PFSK-1 (cell line): ENCODE measurements around the gene DTWD1.

Experiments used
- POLR2AphosphoS5 ChIP-seq: IDR thresholded peaks from 2 replicates; pipeline ENCODE4 v1.6.1; 2012; ENCODE audit warnings: low read depth, mild to moderate bottlenecking, control low read depth, low read length, moderate library complexity
- TAF1 ChIP-seq: IDR thresholded peaks from 2 replicates; pipeline ENCODE4 v1.6.1; 2012; ENCODE audit warnings: low read length, control low read depth, borderline replicate concordance; ENCODE audit not compliant: insufficient read depth
- TF ChIP-seq, protein P1 (sequence below), 2 experiments: IDR thresholded peaks; 2 replicates each; pipeline versions ENCODE4 v1.6.1 to v1.8.0; 2011 to 2012; ENCODE audit warnings: low read depth in 2 of 2, low read length in 2 of 2, control low read depth in 1 of 2, inconsistent platforms in 1 of 2, mild to moderate bottlenecking in 1 of 2, moderate library complexity in 1 of 2; ENCODE audit not compliant: insufficient read depth in 1 of 2

DNA sequence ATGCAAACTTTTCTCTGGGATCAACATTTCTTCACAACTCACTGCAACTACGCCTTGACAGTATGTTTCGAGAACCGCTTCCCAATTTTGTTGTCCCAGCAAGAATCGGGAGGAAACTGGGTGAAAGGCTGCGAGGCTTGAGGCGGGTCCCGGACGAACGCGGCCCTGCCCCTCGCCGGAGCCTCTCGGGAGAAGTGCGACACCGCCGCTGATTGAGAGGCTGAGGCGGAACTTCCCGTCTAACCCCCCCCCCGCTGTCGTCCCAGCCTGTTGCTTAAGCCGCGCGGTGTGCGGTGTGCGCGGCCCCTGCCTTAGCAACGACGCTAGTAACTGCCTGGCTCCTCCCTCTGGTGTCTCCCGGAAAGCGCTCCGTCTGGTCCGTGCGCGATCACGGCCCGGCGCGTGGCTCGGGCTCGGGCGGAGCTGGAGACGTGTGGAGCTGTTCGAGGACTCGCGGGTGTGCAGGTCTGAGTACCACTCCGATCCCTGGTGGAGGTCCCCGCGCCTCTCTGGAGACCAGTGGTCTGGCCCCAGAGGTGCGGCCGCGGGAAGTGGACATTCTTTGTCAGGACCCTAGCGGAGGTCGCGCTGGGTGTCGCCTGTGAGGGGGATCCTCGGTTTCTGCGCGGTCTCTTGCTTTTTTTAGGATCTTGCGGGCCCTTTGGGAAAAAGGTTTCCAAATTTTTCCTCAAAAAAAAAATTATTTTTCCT lies at the start of gene DTWD1, which contains the start of gene FAM227B:
- TF ChIP-seq TAF1 (peak; percentile 95), POLR2AphosphoS5 (peak; percentile 91)
- TF ChIP-seq, protein P1, sequence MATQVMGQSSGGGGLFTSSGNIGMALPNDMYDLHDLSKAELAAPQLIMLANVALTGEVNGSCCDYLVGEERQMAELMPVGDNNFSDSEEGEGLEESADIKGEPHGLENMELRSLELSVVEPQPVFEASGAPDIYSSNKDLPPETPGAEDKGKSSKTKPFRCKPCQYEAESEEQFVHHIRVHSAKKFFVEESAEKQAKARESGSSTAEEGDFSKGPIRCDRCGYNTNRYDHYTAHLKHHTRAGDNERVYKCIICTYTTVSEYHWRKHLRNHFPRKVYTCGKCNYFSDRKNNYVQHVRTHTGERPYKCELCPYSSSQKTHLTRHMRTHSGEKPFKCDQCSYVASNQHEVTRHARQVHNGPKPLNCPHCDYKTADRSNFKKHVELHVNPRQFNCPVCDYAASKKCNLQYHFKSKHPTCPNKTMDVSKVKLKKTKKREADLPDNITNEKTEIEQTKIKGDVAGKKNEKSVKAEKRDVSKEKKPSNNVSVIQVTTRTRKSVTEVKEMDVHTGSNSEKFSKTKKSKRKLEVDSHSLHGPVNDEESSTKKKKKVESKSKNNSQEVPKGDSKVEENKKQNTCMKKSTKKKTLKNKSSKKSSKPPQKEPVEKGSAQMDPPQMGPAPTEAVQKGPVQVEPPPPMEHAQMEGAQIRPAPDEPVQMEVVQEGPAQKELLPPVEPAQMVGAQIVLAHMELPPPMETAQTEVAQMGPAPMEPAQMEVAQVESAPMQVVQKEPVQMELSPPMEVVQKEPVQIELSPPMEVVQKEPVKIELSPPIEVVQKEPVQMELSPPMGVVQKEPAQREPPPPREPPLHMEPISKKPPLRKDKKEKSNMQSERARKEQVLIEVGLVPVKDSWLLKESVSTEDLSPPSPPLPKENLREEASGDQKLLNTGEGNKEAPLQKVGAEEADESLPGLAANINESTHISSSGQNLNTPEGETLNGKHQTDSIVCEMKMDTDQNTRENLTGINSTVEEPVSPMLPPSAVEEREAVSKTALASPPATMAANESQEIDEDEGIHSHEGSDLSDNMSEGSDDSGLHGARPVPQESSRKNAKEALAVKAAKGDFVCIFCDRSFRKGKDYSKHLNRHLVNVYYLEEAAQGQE (IDR thresholded peaks at IDR 0.05; ENCODE audit: insufficient read depth in 1 of 2, low read depth in 2 of 2, low read length in 2 of 2), result peak; percentile 61 to 74
